Measurements from ENCODE around the gene GPR65.

The GPR65 gene, protein sequence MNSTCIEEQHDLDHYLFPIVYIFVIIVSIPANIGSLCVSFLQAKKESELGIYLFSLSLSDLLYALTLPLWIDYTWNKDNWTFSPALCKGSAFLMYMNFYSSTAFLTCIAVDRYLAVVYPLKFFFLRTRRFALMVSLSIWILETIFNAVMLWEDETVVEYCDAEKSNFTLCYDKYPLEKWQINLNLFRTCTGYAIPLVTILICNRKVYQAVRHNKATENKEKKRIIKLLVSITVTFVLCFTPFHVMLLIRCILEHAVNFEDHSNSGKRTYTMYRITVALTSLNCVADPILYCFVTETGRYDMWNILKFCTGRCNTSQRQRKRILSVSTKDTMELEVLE

DNA sequence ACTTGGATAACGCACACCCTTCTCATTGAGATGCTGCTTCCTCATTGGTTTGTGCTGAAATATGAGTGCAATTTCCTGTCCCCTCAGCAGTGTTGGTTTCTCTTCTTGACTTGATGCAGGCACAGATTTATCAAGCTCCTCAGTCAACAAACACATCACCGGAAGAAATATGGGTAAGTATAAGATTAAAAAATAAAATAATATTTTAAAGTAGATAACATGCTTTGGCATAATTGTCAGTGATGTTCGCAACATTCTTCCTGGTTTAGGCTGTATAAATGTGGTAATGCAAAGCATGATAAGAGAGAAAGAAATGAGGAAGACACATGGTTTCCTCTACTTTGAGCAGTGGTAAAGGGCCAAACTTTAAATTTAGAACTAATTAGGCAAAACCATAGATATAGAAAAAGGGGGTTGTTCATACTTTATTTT lies at the start of gene GPR65:
Gene GPR65 (plus strand): TSS at position 86 of the 432 bp plus-strand sequence. CDS start 5,713 bp downstream, outside the sequence.
- no peak for FAIRE-seq

DNA sequence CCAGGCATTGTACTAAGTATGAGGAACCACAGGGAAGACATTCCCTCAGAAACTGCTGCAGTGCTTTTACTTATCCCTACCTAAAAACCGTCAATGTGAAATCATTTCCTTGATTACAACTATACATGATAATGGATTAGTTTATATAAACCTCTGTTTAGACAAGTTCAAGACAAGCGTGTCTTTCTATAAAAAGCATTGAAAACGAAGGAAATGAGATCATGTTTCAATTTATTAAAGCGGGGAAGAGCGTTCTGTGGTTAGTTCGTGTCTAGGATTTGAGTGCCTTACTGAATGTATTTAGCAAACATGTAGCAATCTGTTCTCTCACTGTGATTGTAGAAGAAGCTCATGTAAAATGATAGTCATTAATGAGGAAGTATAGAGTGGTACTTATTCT lies 49.4 kb upstream of the GPR65 start:
- no peak for FAIRE-seq

DNA sequence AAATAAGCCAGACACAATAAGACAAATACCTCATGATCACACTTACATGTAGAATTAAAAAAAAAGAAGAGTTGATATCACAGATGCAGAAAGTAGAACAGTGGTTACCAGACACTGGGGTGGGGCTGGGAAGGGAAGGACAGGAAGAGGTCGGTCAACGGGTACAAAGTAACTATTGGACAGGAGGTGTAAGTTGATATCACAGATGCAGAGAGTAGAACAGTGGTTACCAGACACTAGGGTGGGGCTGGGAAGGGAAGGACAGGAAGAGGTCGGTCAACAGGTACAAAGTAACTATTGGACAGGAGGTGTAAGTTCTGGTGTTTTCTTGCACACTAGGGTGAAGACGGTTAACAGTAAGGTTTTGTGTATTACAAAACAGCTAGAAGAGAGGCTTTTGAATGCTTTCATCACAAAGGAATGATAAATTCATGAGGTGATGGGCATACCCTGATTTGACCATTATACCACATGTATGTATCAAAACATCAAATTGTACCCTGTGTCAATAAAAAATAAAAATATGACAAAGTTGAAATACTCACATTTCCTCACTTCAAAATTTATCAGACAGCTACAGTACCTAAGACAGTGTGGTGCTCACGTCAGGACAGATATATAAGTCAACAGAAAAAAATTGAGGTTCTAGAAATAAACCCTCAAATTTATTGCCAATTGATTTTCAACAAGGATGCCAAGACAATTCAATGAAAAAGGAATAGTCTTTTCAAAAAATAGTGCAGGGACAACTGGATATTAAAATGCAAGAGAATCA lies 44.7 kb upstream of the GPR65 start:
- FAIRE-seq: no peak

DNA sequence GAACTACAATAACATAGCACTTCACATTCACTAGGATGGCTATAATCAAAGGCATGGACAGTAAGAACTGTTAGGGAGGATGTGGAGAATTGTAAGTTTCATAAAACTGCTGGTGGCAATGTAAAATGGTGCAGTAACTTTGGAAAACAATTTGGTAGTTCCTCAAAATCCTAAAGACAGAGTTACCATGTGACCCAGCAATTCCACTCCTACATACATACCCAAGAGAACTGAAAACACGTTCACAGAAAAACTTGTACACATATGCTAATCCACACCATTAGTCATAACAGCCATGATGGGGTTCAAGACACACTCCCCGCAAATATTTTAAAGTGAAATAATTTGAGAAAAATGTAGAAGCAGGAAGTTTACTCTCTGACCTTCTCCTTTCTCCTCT lies 43.7 kb upstream of the GPR65 start:
- FAIRE-seq: no peak

DNA sequence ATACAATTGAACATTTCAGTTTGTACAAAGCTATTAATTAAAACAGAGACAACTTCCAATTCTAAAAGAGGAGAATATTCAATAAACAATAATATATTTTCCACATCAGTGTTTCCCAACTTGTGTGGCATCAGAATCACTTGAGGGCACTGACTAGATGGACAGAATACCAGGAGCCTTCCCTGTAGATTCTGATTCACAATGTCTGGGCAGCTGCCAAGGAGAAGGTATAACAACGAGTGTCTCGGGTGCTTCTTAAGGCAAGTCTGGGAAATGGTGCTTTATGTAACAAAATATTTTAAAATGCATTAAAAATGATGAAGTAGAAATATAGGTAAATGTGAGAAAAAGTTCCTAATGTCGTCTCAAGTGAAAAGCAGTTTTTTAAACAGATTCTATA lies 38.1 kb upstream of the GPR65 start:
- FAIRE-seq: no peak

DNA sequence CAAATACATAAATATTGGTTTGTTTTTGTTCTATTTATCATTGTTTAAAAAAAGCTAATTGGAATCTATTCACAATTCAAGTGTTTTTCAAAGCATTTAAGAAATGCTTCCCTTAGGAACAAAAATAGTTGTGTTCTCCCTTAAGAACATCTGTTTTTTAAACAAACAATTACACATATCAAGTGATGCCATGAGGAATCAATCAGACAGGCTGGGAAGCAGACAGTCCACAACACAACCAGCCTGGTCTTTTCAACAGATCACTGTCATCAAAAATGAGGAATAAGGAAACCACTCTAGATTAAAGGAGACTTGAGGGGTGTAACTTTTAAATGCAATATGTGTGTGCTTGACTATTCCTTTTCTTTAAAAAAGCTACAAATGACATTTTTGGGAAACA lies 37.4 kb upstream of the GPR65 start:
- no peak for FAIRE-seq

DNA sequence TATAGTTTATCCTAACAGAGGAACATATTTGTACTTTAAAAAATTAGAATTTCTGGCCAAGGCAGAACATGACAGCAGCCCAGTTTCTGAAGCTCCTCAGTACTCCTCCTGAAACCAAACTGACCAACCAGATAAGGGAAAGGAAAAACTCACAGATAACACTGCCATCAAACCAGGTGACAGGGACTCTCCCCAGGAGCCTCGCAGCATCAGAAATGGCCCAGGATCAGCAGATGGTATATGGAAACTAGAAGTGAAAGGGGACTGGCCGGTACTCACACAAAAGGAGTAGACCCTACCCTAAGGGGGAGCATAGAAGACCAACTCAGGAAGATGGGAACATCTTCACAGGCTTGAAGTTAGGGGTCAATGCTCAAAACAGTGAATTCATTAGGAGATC lies 33.9 kb upstream of the GPR65 start:
- no peak for FAIRE-seq

DNA sequence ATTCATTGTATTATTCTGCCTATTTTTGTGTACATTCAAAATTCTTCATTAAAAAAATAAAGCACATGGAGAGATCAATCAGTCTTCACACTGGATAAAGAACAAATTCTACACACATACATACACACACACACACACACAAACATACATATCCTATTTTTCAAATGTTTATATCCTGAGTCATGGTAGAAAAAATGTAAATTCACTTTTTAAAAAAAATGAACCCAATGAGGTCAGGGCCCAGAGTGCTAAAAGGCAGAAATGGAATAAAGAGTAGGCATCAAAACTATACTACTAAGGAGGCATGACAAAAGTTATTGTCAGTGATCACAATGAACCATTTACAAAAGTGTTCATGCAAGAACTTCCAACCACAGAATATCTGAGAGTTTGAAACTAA lies 29.3 kb upstream of the GPR65 start:
- FAIRE-seq: no peak

DNA sequence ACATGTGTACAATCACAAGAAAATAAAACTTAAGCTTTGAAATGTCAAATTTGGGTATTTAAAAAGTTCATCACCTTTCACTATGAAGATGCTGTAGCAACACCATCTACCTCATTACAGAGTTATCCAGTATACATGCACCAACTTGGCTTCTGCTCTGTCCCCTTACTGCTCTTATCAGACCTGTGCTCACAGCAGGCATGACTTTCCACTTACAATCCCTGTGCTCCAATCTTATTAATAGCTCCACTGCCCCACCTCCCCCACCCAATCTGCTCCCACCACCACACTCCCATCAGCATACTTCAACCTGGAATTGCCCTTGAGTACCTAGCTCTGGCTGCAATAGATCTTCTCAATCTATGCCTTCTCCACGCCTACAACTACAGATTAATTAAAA lies 25.2 kb upstream of the GPR65 start:
- no peak for FAIRE-seq

DNA sequence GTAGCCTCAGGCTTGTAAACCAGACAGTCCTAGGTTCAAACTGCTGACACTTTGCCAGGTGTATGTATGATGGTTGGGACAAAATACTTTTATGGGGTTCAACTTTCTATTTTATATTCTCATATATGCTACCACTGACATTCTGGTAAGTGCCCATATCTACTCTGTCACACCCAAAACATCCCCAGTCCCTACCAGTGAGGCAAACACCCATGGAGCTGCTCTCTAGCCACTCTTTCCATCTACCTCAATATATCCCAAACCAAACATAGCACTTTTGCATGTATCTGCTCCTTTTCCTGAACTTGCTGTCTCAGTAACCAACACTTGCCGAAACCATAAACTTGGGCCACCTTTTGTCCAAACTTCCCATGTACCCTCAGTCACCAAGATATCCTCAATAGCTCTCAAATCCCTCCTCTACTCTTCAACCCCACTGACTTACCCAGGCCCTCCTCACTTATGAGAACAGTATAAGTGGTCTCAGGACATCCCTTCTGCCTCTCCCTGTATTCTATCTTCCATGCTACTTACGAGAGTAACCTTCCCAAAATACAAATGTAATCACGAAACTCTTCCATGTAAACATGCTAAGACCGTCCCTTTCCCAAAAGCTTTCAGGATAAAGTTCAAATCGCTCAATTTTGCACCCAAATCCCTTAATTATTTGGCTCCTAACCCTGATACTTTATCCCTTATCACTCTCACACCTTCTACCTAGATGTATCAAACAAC lies 15.5 kb upstream of the GPR65 start:
- no peak for FAIRE-seq

DNA sequence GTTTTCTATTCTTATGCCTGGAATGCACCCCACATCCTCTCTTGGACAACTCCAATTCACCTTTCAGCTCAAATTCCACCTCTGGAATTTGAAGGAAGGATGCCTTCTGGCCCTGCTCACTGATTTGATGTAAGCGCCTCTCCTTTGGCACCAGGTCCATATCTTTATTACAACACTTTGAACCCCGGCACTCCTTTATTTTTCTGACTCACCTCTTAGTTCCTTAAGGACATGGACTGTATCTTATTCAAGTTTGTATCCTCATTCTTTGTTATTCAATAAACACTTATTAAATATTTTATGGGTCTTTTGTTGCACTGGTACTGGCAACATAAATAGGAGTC lies 15.0 kb upstream of the GPR65 start:
- no peak for FAIRE-seq

DNA sequence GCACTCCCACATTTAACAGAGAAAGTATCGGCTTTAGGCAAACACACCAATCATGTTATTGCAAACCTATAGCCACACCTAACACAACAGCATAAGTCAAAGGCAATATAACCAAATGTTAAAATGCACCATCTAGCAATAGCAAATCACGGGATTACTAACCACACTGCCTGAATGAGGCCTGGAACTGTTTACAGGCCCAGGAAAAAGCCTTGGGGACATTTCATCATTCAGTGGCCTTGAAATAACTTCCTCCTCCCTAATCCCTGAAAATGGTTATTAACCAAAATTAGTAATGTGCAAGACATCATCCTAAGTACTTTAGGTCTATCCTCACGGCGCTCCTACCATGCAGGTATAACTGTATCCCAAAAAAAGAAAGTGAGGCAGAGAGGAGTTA lies 14.3 kb upstream of the GPR65 start:
- no peak for FAIRE-seq

DNA sequence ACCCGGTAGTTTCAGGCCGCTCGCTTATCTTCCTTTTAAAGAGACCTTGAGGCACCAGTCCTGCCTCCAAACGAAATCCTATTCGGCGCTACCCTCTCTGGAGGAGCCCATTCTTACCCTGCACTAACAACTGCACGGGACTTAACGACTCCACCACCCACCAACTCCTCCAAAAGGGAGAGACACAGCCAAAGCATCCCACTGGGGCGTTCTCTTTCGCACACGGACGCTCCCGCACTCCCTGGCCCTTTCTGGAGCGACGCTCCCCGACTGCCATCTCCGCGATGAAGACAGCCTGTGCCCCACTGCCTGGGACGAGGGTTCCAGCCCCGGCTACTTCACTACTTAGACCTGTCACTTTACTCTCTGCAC lies 12.6 kb upstream of the GPR65 start:
- FAIRE-seq: no peak

DNA sequence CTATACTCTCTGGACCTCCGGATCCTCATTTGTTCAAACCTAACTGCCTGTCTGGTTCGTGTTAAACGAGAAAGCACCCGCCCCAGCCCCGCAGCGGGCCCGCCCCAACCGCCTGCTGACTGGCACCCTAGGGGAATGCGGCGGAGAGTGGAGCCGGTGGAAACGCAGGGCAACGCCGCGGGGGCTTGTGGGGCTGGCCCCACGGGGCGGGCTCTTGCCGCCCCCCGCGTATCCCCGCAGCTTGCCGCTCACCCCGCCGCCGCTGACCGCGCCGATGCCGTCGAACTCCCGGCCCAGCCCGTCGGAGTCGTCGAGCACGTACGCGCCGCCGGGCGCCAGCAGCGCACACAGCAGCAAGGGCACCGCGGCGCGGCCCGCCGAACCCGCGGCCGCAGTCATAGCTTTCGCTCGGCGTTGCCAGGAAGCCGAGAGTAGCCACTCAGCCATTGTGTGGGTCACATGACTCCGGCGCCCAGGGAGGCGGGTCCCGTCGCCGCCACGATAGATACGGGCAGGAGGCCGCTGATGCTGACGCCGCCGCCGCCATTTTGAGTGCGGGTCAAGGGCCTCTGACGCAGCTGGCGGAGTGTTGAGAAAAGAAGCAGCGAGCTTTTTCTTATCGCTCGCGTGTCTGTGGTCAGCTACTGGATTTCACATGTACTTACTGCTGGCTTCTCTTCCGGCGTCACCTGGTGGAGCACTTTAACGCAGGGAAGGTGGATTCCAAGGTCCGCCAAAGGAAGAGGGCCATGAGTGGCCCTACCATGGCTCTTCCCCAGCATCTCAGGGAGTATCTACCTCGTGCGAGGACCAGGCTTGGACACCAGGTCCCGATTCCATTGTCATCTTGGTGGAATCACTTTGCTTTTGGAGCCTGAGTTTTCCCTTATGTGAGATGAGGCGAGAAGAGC lies 12.0 kb upstream of the GPR65 start, which contains the start of gene GALC:
Gene GALC (minus strand): TSS at position 465 of the 911 bp plus-strand sequence. CDS start 18 bp downstream, at position 447.
- FAIRE-seq: no peak

DNA sequence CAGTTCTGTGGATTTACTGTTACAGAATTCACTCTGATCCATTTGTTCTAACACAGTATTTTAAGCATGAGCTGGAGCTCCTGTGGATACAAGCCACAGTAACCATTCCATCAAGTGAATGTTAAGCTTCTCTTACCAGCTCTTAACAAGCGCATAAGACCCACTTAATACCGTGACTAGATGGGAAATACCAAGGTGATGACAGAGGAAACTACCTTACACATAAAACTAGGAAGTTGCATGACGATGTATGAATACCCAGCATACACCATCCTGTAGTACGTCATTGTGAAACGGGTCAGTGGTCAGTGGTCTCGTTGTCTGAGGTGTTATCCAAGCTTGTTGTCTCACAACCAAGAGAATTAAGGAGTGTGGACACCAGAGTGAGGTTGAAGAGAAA lies 10.0 kb upstream of the GPR65 start:
- FAIRE-seq: no peak

DNA sequence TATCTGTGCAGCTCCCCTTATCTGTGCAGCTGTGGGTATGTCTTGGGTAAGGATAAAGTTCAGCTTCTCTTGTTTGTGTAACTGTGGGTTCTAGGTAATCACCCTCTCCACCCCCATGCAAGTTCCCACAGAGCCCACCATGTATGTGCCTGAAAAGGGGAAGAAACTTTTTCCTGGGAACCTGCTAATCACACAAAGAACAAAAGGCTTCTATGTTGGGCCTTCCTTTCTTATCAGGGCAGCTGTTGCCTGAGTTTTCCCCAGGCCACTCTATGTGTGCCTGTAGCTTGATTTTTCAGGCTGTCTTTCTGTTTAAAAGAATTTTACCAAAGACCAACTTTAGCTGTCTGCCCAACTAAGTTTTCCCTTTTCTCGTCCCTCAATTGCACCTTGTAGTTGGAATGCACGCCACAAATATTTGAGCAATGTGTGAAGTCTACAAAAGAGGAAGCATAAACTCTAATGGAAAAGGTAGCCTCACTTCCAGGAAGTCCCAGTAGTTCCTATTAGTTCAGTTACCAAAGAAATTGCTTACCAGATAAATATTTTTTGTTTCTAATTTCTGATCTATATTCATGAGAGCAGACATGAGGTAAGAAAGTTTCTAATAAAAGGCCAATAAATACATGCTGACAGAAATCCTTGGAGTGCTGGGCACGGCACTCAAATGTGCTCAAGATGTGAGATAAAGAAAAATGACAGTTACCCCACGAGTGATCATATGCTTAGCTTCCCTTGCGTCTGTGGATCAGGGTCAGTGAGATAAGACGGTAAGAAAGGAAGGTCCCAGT lies 9.2 kb upstream of the GPR65 start:
- FAIRE-seq: no peak

DNA sequence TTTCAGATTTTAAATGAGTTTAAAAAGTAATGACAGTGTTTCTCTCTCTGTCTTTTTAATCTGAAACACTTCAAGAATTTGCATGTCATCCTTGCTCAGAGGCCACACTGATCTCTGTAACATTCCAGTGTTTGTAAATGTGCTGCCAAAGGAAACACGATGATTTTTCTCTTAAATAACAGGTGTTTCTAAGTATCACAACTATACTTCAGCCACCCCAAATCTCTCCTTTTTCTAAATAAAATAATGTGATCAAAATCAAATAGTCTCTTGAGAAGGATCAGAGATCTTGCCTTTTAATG lies 8.7 kb upstream of the GPR65 start:
- no peak for FAIRE-seq

DNA sequence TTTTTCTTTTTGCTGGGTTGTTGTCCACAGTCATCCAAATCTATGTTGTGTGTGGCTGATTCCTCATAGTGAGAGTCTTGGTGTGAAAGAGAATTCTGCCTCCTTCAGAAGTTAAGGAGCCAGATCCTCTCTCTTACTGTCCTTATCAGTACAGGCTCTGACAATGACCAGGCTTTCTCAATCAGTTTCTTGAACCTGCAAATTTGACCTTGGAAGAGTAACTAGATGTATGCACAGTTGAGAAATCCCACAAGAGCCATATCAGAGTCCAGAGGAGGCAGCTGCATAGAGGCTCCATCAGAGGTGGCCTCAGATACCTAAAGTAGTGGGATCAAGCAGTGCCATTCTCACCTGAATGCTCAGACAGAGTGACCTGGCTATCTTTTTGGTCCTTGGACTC lies 6.5 kb upstream of the GPR65 start:
- FAIRE-seq: no peak

DNA sequence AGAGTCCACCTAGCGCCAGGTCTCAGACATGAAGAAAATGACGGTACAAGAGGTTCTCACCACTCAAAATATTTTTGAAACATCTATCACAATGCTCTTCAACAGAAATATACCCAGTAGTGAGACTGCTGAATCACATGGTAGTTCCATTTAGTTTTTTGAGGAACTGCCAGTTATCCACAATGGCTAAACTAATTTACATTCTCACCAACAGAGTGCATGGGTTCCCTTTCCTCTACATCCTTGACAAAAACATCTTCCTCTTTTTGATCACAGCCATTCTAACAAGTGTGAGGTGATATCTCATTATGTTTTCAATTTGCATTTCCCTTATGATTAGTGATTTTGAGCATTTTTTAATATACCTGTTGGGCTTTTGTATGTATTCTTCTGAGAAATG lies 5.7 kb upstream of the GPR65 start:
- FAIRE-seq: no peak

DNA sequence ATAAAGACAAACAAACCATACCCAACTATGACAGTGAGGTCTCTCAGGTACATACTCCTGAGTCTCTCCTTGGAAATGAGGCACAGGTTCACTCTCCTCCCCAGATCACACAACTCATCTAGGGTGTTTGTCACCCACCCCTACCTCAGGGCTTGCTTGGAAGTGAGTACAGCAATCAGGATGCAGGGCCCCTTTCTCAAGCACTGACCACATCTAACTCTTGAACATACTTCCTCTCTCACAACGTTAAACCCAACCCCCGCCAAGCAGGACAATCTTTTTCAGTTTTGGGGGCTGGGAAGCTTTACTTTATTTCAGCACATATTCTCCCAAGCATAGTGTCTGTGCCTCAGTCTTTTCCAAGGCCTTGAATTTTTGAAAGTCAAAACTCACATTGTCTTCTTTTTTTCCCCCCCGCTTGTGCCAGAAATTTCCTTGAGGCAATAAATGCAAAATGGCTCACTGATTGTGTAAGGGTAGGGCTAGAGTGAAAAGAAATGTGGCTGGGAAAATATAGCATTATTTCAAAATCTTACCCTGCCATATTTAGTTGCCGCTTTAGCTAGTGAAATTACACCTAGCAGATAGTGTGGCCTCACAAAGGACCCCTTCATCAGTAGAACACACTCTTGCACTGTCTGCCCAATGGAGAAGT lies 2.4 kb upstream of the GPR65 start:
- FAIRE-seq: no peak

DNA sequence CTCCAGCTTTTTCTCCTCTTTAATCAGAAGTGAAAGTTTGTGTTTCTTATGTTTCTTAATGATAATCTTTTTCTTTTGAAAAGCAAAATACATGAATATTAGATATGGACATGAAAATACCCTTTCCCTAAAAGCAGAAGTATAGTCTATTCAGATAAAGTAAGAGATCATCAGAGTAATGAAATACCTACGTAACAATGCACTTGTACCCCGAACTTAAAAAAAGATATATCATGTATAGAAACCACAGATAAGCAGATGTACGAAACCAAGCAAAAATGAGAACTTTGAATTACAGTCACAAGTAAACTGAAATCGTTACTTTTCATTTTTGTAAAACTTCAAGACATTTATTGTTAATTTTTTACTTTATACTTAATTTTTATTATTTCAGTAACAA lies 1.5 kb upstream of the GPR65 start:
- no peak for FAIRE-seq
